HG02759 (cell line): ENCODE results near the gene CAPN2.
A peak's percentile ranks its signal among the peaks of the same experiment; 100 is the strongest.
"Not testable (repeated sequence)": the region's sequence is repeated elsewhere in the genome, so short reads cannot be mapped to it uniquely, and the experiment has no call there.

ENCODE experiments used
- ATAC-seq: cut with Tn5 transposase; IDR thresholded peaks from one replicate; pipeline ENCODE4 v1.9.1; 2021; ENCODE audit warnings: mild to moderate bottlenecking, moderate library complexity; ENCODE audit not compliant: unreplicated experiment

Gene CAPN2

GRCh38 chr1:223738465-223739365 is 26.4 kb downstream of the CAPN2 start:
- ATAC-seq: no peak

DNA sequence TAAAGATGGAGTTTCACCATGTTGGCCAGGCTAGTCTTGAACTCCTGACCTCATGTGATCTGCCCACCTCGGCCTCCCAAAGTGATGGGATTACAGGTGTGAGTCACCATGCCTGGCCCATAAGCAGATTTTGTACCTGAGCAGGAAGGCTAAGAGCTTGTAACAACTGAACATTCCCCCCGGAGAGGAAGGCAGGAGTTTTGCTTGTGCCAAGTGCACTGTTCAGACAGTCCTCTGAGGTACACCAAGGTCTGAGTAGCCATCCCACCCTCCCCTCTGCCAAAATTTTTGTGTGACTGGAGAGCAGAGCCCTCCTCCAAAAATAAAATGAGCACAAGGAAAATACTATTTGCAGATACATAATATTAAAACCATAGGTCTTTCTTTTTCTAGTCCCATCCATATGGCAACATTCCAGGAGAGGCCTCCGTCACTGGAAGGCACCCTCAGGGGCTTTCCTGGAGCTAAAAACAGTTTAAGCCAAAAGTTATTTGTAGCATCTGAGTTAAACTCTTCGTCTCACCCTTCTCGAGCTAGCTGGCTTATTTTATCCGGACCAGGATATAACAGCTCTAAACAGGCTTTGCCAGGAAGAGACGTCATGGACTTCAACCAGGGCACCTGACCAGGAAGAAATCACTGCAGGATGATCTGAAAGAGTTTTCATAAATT is 27.2 kb downstream of the CAPN2 start:
- no peak for ATAC-seq

DNA sequence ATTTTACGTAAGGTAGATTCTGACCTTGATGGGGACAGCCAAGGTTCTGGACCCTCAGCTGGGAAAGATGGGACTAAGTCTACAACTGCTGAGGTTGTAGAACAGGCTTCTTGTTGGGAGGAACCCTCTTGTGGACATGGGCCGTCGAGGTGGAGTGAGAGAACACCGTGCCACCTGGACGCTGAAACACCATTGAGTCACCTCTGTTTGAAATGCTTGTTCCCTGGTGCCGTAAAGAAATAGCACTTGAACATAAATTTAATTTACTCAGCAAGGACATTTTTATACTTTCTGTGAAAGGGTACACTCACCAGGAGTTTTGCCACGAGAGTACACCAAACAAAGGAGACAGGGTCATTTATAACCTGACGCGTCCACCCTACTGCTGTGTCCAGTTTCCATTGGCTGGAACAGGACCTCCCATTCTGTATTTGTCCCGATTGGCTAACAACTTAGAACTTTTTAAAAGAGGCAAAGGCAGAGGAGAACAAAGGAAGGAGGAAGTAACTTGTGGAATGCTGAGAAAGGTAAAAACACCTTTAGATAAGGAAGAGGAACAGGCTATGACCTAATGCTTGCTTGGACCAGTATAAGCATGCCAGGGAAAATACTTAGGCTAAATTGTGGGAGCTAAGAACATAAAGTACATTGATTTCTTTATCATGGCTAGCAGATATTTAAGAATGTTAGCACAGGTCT is 27.8 kb downstream of the CAPN2 start:
- ATAC-seq: not testable (repeated sequence)

DNA sequence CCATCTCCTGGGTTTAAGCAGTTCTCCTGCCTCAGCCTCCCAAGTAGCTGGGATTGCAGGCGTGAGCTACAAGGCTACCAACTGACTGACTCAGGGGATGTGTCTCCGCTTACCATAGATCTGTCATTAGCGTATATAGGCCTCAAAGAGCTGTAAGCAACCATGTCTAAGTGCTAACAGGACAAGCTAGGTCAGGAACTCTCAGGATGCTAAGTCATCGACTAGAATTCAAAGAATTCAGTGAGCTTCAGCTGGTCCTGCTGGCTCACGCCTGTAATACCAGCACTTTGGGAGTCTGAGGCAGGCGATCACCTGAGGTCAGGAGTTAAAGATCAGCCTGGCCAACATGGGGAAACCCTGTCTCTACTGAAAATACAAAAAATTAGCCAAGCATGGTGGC is 29.5 kb downstream of the CAPN2 start:
- no peak for ATAC-seq

- ATAC-seq: no peak
These were observed 30.6 kb downstream of the CAPN2 start for GRCh38 chr1:223742856-223743517.

GRCh38 chr1:223745731-223746130 is 33.4 kb downstream of the CAPN2 start:
- no peak for ATAC-seq

GRCh38 chr1:223747838-223748335 is 35.5 kb downstream of the CAPN2 start:
- no peak for ATAC-seq

DNA sequence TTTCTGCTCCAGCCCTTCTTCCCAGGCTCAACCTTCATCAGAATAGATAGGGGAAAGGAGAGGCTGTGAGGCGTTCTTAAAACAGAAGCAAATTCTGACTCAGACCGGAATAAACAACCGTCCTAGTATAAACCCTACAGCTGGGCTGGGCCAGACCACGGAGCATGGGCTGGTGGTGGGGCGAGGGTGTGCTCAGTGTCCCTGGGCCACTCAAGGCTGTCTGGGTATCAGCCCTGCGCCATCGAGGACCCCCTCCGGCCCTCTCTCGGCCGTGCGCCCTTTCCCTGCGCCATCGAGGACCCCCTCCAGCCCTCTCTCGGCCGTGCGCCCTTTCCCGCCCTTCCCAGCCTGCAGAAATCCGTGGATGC is 36.0 kb downstream of the CAPN2 start:
- ATAC-seq: no peak

DNA sequence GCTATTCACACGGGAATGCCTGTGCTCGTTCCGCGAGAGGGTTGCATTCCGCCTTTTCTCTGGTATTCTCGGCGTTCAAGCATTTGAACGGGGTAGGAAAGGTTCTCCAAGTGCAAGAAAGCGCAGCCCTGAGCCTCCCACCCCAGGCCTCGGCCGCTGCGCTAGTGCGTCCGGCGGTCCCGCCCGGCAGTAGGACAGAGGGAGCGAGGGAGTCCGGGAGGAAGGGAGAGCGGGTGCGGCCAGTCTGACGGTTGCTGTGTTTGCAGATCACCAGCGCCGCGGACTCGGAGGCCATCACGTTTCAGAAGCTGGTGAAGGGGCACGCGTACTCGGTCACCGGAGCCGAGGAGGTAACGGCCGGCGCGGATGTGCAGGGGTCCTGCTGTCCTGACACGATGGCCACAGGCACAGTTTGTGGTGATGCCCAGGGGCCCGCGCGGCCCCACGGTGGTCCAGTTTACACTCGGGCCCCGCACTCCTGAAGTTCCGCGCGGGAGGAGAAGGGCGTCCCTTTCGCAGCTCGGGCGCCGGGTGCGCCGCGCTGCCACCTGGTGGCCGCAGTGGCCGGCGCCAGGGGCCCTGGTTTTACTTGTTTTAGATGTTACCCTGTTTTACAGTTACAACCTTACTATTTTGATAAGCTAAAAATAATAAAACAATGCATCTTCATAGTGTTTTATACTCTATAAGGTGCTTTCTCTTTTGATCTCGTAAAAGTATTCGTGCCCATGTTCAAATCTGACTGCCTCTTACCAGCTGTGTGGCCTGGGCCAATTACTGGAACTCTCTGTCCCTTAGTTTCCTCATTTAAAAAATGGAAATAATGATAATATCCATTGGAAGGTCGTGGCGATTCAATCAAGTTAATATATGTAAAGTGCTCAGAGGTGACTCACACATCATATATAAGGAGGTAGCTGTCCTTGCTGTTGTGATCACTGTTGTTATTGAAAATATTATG is 36.7 kb downstream of the CAPN2 start:
- peak; percentile 93 for ATAC-seq

DNA sequence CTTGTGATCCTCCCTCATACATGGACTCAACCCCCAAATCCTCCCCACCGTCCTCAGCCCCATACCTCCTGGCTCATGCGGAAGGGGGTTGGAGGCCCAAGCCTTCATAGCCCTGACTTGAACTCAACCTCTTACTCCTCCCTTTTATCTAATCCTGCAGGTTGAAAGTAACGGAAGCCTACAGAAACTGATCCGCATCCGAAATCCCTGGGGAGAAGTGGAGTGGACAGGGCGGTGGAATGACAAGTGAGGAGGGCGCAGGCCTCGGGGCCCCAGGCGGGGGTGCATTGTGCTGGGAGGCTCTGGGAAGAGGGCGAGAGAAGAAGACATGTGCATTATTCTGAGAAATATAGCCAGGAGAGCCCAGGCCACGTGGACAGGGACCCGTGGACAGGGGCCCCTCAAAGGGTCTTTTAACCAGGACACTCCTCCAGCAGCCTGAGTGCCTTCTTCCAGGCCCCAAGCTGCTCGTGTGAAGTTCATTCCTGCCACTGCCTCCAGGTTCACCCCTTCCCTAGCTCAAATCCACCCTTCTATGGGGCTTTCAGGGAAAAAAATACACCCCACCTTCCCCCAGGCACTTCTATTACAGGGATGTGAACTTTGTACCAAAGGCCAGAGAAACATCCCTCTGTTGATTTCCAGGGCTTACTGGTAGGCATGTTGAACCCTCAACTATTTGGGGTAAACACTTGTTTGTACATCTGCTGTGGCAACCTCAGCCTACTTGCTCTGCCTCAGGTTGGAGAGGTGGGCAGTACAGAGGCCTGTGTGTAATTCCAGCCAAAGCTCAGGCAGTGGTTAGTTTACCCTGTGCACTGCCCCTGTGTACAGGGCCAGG is 38.6 kb downstream of the CAPN2 start:
- ATAC-seq: no peak

DNA sequence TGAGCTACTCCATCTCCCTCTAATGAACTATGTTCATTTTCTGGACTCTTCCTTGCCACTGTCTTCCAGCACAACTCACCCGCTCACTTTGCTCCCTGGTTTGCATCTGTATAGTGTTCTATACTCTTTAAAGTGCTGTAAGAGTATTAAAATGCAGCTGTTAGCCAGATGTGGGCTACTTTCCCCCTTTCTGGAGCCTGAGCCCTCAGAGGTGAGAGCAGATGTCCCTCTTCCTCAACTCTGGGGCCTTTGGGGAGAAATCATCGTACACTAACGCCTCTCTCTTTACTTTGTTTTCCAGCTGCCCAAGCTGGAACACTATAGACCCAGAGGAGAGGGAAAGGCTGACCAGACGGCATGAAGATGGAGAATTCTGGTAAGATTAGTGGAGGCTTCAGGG is 39.4 kb downstream of the CAPN2 start:
- no peak for ATAC-seq

GRCh38 chr1:223752721-223753515 is 40.6 kb downstream of the CAPN2 start:
- ATAC-seq: no peak

DNA sequence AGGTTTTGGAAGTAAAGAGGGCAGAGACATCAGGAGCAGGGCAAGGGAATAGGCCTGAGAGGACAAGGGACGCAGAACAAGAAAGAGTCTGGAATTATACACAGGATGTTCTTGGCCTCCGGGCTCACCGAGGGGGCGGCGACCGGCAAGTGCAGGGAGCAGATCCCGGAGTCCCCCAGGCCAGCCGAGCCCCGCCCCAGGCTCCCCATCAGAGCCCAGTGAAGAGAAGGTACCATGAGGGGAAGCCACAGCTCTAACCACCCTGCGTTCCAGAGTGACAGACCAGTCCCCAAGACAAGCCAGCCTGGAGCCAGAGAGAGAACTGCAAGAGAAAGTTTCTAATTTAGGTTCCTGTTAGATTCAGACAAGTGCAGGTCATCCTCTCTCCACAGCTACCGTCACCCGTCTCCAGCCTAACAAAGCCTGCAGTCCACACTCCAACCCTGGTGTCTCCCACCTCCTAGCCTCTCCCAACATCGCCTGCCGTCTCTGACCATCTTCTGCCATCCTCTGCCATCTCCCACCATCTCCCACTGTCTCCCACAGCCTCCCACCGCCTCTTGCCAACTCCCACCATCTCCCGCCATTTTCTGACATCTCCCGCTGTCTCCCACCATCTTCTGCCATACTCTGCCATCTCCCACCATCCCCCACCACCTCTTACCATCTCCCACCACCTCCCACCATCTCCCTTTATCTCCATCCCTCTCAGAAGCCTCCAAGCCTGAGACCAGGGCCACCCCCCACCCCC is 42.5 kb downstream of the CAPN2 start:
- ATAC-seq: no peak

DNA sequence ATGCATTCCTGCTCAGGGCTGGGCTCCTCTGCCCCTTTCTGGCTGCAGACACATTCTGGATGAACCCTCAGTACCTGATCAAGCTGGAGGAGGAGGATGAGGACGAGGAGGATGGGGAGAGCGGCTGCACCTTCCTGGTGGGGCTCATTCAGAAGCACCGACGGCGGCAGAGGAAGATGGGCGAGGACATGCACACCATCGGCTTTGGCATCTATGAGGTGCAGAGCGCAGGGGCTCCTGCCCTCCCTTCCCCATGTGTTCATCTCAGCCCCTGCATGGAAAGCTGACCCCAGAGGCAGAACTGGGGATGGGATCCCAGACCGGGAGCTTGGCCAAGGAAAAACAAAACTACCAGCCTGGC is 43.1 kb downstream of the CAPN2 start:
- ATAC-seq: no peak

- no peak for ATAC-seq
These were observed 43.8 kb downstream of the CAPN2 start for GRCh38 chr1:223755992-223756775.

DNA sequence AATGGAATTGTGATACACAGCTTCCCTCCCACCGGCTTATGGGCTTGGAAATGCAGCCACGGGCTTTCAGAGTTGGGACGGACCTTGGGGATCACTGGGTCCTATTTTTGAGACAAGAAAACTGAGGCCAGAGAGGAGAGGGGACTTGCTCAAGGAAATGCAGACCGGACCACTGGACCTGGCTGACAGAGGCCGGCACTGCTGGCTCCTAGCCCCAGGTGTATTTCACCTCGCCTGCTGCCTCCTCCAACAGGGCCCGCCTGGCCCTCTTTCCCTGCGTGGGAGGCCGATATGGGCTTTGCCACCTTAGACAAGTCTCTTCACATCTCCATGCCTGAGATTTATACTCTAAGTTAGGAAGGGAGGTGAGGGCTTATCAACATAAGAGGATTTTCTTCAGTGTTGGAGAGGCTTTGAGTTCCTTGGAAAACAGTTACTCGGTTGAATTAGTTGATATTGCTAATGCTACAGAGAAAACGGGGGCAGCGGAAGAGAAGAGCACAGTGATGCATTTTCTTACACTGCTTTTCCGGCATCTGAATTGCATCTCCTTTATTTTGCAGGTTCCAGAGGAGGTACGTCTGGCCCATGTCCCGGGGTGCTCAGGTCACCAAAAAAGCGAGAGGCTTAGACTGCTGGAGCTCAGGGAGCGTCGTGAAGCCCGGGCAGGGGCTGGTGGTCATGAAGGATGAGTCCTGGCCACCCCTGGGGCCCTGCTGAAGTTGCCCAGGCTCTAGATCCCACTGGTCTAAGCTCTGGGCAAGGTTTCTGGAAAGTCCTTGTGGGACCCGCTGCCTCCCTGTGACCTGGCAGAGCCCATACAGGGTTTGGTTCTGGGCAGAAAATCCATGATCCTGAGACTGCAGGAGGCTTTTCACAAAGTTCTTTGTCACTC is 44.7 kb downstream of the CAPN2 start:
- no peak for ATAC-seq
